Fibroblast of lung (primary cell): ENCODE data around the gene ANKS1B.

Experiments
- CTCF ChIP-seq, 2 donors: IDR thresholded peaks in 1 of 2; conservative IDR thresholded peaks in 1 of 2; 1 replicate in 1 of 2; 2 replicates in 1 of 2; pipeline ENCODE4 v1.5.1; 2011 to 2012; ENCODE audit warnings: low read length in 2 of 2, control low read depth in 1 of 2, inconsistent platforms in 1 of 2, low read depth in 1 of 2, mild to moderate bottlenecking in 1 of 2
- EZH2 ChIP-seq: IDR thresholded peaks from 2 replicates; pipeline ENCODE4 v1.5.1; 2012; ENCODE audit warnings: low read length, control low read depth, mild to moderate bottlenecking; ENCODE audit errors: missing control alignments

- TF ChIP-seq CTCF (conservative IDR thresholded peaks at IDR 0.05 in 1 of 2, IDR thresholded peaks at IDR 0.05 in 1 of 2; ENCODE audit: low read depth in 1 of 2, low read length in 2 of 2) (no peak), EZH2 (no peak)
Observed at GRCh38 chr12:99352269-99352668, 632.5 kb downstream of the ANKS1B start.
